CD8-positive, alpha-beta memory T cell (primary cell): ENCODE measurements around the gene PCDHB6. TPM values are rescaled to one million over a fixed set of nuclear protein-coding genes. Genes with fewer than 3 reads are reported as not detected.
A peak's percentile ranks its signal among the peaks of the same experiment; 100 is the strongest.
"Not testable (repeated sequence)": the region's sequence is repeated elsewhere in the genome, so short reads cannot be mapped to it uniquely, and the experiment has no call there.

Experiments used
- CTCF ChIA-PET: fragments of 350-600 bp; sonication (Branson Sonifier 250); formaldehyde crosslinking; loops from one replicate; lab custom pipeline; 2021; ENCODE audit warnings: antibody characterized with exemption; lab: Charles Lee
- POLR2A ChIA-PET: fragments of 350-600 bp; sonication (Branson Sonifier 250); formaldehyde crosslinking; loops from one replicate; lab custom pipeline; 2021; ENCODE audit warnings: antibody characterized with exemption; lab: Charles Lee
- DNase-seq, 5 donors: peaks; one replicate each; pipeline versions ENCODE4 v3.0.0 to v3.0.0-alpha.2; 2020 to 2022; ENCODE audit warnings: mixed read lengths in 1 of 5
- H3K27ac ChIP-seq: one replicate; pipeline ENCODE4 v1.7.0; 2013; ENCODE audit warnings: low read depth, mild to moderate bottlenecking, low read length, moderate library complexity
- H3K27me3 ChIP-seq: 2 replicates; pipeline ENCODE4 v1.7.0; 2013; ENCODE audit warnings: low read length, mild to moderate bottlenecking; ENCODE audit not compliant: insufficient read depth, poor library complexity, severe bottlenecking
- H3K36me3 ChIP-seq: 2 replicates; pipeline ENCODE4 v1.7.0; 2013; ENCODE audit warnings: mild to moderate bottlenecking, low read length, moderate library complexity; ENCODE audit not compliant: insufficient read depth
- H3K4me1 ChIP-seq: 2 replicates; pipeline ENCODE4 v1.7.0; 2013; ENCODE audit warnings: mild to moderate bottlenecking, low read length, moderate library complexity; ENCODE audit not compliant: insufficient read depth
- H3K4me3 ChIP-seq: 2 replicates; pipeline ENCODE4 v1.7.0; 2013; ENCODE audit warnings: mild to moderate bottlenecking, low read length
- H3K9me3 ChIP-seq: 2 replicates; pipeline ENCODE4 v1.7.0; 2013; ENCODE audit warnings: mild to moderate bottlenecking, low read length
- H3K27ac Mint-ChIP-seq, 8 donors: one replicate each; pipeline ENCODE4 v1.8.0; 2020 to 2021; ENCODE audit warnings: mixed read lengths in 8 of 8, mild to moderate bottlenecking in 6 of 8, inconsistent platforms in 3 of 8, moderate library complexity in 3 of 8
- H3K27me3 Mint-ChIP-seq, 2 donors: one replicate each; pipeline ENCODE4 v1.8.0; 2020 to 2021; ENCODE audit warnings: mixed read lengths in 2 of 2, mild to moderate bottlenecking in 1 of 2, moderate library complexity in 1 of 2
- H3K36me3 Mint-ChIP-seq, 3 donors: one replicate each; pipeline ENCODE4 v1.8.0; 2020 to 2021; ENCODE audit warnings: mixed read lengths in 3 of 3, inconsistent platforms in 1 of 3, mild to moderate bottlenecking in 1 of 3
- H3K4me1 Mint-ChIP-seq, 3 donors: one replicate each; pipeline ENCODE4 v1.8.0; 2020 to 2021; ENCODE audit warnings: mixed read lengths in 3 of 3, inconsistent platforms in 1 of 3, mild to moderate bottlenecking in 1 of 3
- H3K4me3 Mint-ChIP-seq, 7 donors: one replicate each; pipeline ENCODE4 v1.8.0; 2020 to 2021; ENCODE audit warnings: mixed read lengths in 7 of 7, mild to moderate bottlenecking in 6 of 7, moderate library complexity in 4 of 7, inconsistent platforms in 2 of 7
- H3K9me3 Mint-ChIP-seq, 5 donors: one replicate each; pipeline ENCODE4 v1.8.0; 2020 to 2022; ENCODE audit warnings: mixed read lengths in 5 of 5, mild to moderate bottlenecking in 3 of 5, moderate library complexity in 2 of 5, inconsistent platforms in 1 of 5
- polyA plus RNA-seq: library from polyadenylated mRNA; unstranded; fragments of 300-500 nt; fragmentation: Illumina TruSeq; gene quantifications from one replicate; pipeline ENCODE4 v1.2.3, GENCODE V29; 2021
- total RNA-seq, 2 experiments: library from RNA; stranded (reverse); gene quantifications; one replicate each; pipeline ENCODE4 v1.2.3, GENCODE V29; 2021

The PCDHB6 gene
- total and polyA plus RNA-seq, 3 experiments from 2014 or later, result not detected

- H3K9me3 ChIP-seq, H3K27me3 ChIP-seq, H3K27ac ChIP-seq, H3K4me3 Mint-ChIP-seq, H3K4me1 ChIP-seq, H3K27ac Mint-ChIP-seq, H3K36me3 Mint-ChIP-seq, CTCF ChIA-PET, H3K36me3 ChIP-seq, POLR2A ChIA-PET, H3K4me1 Mint-ChIP-seq, H3K4me3 ChIP-seq: not testable (repeated sequence)
- H3K27me3 Mint-ChIP-seq, result peaks cover 6 to 16% of the 10 kb centered on the region in 2 donors
- peaks cover 5 to 14% (median 7%) of the 10 kb centered on the region in 5 donors for H3K9me3 Mint-ChIP-seq
- DNase-seq, result peak in 1 of 5 donors; percentile 51
Observed at GRCh38 chr5:141174291-141175104, 24.6 kb downstream of the PCDHB6 start.

GRCh38 chr5:141175933-141176332 is 26.1 kb downstream of the PCDHB6 start:
- Histone ChIP-seq H3K27me3 (no peaks in the 10 kb centered on the region), H3K4me3 (no peak overlapping the region), H3K27ac (no peak overlapping the region), H3K4me1 (no peaks in the 10 kb centered on the region), H3K9me3 (no peaks in the 10 kb centered on the region), H3K36me3 (no peaks in the 10 kb centered on the region)
- CTCF ChIA-PET, result no interaction called here
- H3K9me3 Mint-ChIP-seq, result peaks cover 5 to 17% (median 7%) of the 10 kb centered on the region in 5 donors
- H3K36me3 Mint-ChIP-seq, result no peaks in the 10 kb centered on the region
- H3K27me3 Mint-ChIP-seq, result peaks cover 6 to 15% of the 10 kb centered on the region in 2 donors
- H3K4me3 Mint-ChIP-seq, result no peak overlapping the region
- H3K4me1 Mint-ChIP-seq, result peaks cover 5 to 6% (median 5%) of the 10 kb centered on the region in 3 donors
- POLR2A ChIA-PET, result no interaction called here
- no peak overlapping the region for H3K27ac Mint-ChIP-seq
- no peak for DNase-seq

- H3K9me3 ChIP-seq, POLR2A ChIA-PET, DNase-seq, H3K4me1 Mint-ChIP-seq, H3K27ac ChIP-seq, H3K4me1 ChIP-seq, H3K27ac Mint-ChIP-seq, H3K36me3 ChIP-seq, H3K4me3 Mint-ChIP-seq, H3K27me3 ChIP-seq, H3K36me3 Mint-ChIP-seq, H3K4me3 ChIP-seq: not testable (repeated sequence)
- H3K27me3 Mint-ChIP-seq, result peaks cover 14 to 26% of the 10 kb centered on the region in 2 donors
- CTCF ChIA-PET, result interaction anchor here (0.9 to 1.5 kb wide), 2 partner anchors 9 to 10 kb away, joined by 3 read pairs; no protein-coding TSS in a partner anchor
- H3K9me3 Mint-ChIP-seq, result peaks cover 3 to 16% (median 13%) of the 10 kb centered on the region in 5 donors
Observed at GRCh38 chr5:141177577-141178191, 27.8 kb downstream of the PCDHB6 start, which contains the start of gene PCDHB8. TSS of gene PCDHB8 (plus strand) at chr5:141177790. CDS start at chr5:141178035, 245 bp downstream.

GRCh38 chr5:141179371-141179770 is 29.5 kb downstream of the PCDHB6 start:
- not testable (repeated sequence) for H3K36me3 Mint-ChIP-seq

GRCh38 chr5:141179876-141180275 is 30.0 kb downstream of the PCDHB6 start:
- POLR2A ChIA-PET, H3K27ac ChIP-seq, H3K36me3 Mint-ChIP-seq, H3K36me3 ChIP-seq, H3K9me3 ChIP-seq, DNase-seq, H3K4me1 ChIP-seq, CTCF ChIA-PET, H3K4me3 Mint-ChIP-seq, H3K27ac Mint-ChIP-seq, H3K4me1 Mint-ChIP-seq, H3K4me3 ChIP-seq, H3K27me3 ChIP-seq: not testable (repeated sequence)
- H3K9me3 Mint-ChIP-seq, result peaks cover 7 to 20% (median 14%) of the 10 kb centered on the region in 5 donors
- peaks cover 23 to 38% of the 10 kb centered on the region in 2 donors for H3K27me3 Mint-ChIP-seq

More at GRCh38 chr5:141179371-141179770, 29.5 kb downstream of the PCDHB6 start:
- POLR2A ChIA-PET, H3K9me3 ChIP-seq, H3K4me3 Mint-ChIP-seq, H3K36me3 ChIP-seq, H3K4me3 ChIP-seq, H3K4me1 Mint-ChIP-seq, H3K27ac ChIP-seq, H3K4me1 ChIP-seq, H3K27ac Mint-ChIP-seq, DNase-seq, H3K27me3 ChIP-seq, CTCF ChIA-PET: not testable (repeated sequence)
- H3K9me3 Mint-ChIP-seq, result peaks cover 7 to 18% (median 11%) of the 10 kb centered on the region in 5 donors
- H3K27me3 Mint-ChIP-seq, result peaks cover 18 to 33% of the 10 kb centered on the region in 2 donors

- no peak overlapping the region for H3K27ac Mint-ChIP-seq
- H3K4me1 Mint-ChIP-seq, result peaks cover 0 to 1% (median 0%) of the 10 kb centered on the region in 3 donors
- POLR2A ChIA-PET, result no interaction called here
- CTCF ChIA-PET, result no interaction called here
- no peak for DNase-seq
- no peaks in the 10 kb centered on the region for H3K36me3 Mint-ChIP-seq
- H3K4me3 ChIP-seq, result no peak overlapping the region
- H3K27me3 ChIP-seq, result no peaks in the 10 kb centered on the region
- H3K27ac ChIP-seq, result no peak overlapping the region
- no peaks in the 10 kb centered on the region for H3K36me3 ChIP-seq
- peaks cover 4 to 21% (median 17%) of the 10 kb centered on the region in 5 donors for H3K9me3 Mint-ChIP-seq
- no peak overlapping the region for H3K4me3 Mint-ChIP-seq
- H3K9me3 ChIP-seq, result no peaks in the 10 kb centered on the region
- no peaks in the 10 kb centered on the region for H3K4me1 ChIP-seq
- H3K27me3 Mint-ChIP-seq, result peaks cover 26 to 41% of the 10 kb centered on the region in 2 donors
Observed at GRCh38 chr5:141180313-141180712, 30.5 kb downstream of the PCDHB6 start.

- Histone ChIP-seq H3K27me3 (no peaks in the 10 kb centered on the region), H3K4me3 (no peak within 1 kb of the TSS), H3K36me3 (no peaks in the 10 kb centered on the region), H3K9me3 (no peaks in the 10 kb centered on the region), H3K4me1 (no peaks in the 10 kb centered on the region), H3K27ac (no peak within 1 kb of the TSS)
- Mint-ChIP-seq H3K27ac (no peak within 1 kb of the TSS), H3K9me3 (peaks cover 4 to 26% (median 21%) of the 10 kb centered on the region in 5 donors), H3K4me1 (peaks cover 5 to 6% (median 6%) of the 10 kb centered on the region in 3 donors), H3K36me3 (peaks cover 0 to 5% (median 0%) of the 10 kb centered on the region in 3 donors), H3K4me3 (no peak within 1 kb of the TSS), H3K27me3 (peaks cover 31 to 54% of the 10 kb centered on the region in 2 donors)
- ChIA-PET CTCF (no interaction called here), POLR2A (no interaction called here)
- DNase-seq, result no peak
Observed at GRCh38 chr5:141182248-141182647, 32.4 kb downstream of the PCDHB6 start, which contains the start of gene PCDHB16. TSS of gene PCDHB16 (plus strand) at chr5:141182387. CDS start at chr5:141182560, 173 bp downstream.
